RCC 7860 (cell line): Measurements from ENCODE around the gene NAALADL2.
A peak's percentile ranks its signal among the peaks of the same experiment; 100 is the strongest.
"Not testable (repeated sequence)": the region's sequence is repeated elsewhere in the genome, so short reads cannot be mapped to it uniquely, and the experiment has no call there.

Source experiments
- DNase-seq: peaks from one replicate; pipeline ENCODE4 v3.0.0-alpha.2; 2015; ENCODE audit warnings: low spot score
- FAIRE-seq: peaks from 2 replicates; lab custom pipeline; 2012; peaks lifted over from hg19 to GRCh38; lab: Jason Lieb, UNC

The NAALADL2 gene

DNA sequence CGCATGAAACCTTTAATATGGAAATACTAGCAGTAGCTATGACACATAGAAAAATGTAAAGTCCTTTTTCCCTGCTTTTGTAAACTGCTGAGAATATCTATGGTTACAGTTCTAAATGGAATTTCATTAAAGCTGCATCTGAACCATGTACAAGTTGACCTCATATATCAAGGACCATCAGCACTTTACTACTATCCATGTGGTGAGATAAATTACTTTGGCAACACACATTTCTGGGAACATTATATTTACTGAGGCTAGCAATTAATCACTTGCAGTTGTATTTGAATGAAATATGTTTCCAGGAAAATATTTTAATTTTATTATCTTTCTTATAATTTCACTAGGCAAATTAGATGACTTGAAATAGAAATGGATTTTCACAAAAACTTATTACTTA is 545.5 kb downstream of the NAALADL2 start:
- no peak for FAIRE-seq
- no peak for DNase-seq

DNA sequence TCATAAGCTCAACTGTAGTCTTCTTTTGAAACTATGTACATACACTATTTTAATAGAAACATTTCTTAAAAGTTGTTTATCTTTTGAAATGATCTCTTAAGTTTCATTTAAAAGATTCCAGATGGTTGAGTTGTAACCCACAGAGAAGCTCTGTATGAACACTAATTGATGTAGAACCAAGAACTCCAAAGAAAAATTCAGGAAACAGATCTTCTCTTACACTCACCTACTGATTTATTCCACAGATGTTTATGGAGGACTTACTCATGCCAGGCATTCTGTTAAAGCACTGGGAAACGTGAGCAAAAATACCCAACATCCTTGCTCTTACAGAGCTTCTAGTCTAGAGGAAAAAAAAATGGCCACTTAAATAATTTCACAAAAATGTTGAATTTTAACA is 551.1 kb downstream of the NAALADL2 start:
- FAIRE-seq (no peak), DNase-seq (no peak)

DNA sequence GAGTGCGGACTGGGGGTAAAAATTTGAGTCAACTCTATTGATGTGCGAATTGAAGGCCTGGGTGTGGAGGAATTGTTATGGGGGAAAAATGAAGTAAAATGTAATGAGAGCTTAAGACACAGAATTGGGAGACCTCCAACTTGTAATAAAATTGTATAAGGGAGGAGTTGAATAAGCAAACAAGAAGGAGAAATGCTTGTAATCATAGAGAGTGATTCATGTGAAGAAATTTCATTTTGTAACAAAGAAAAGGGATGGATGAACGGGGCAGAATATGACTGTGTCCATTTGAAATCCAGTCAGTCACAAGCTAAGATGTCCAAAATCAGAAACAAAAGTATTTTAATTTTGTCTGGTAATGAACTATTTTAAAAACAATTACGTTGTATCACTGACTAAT is 552.3 kb downstream of the NAALADL2 start:
- DNase-seq, result no peak
- FAIRE-seq, result no peak

- FAIRE-seq, result no peak
These were observed 552.8 kb downstream of the NAALADL2 start for GRCh38 chr3:175411946-175412345.

GRCh38 chr3:175413926-175414325 is 554.8 kb downstream of the NAALADL2 start:
- DNase-seq, result no peak
- FAIRE-seq, result no peak

More at GRCh38 chr3:175411946-175412345, 552.8 kb downstream of the NAALADL2 start:
- no peak for DNase-seq

DNA sequence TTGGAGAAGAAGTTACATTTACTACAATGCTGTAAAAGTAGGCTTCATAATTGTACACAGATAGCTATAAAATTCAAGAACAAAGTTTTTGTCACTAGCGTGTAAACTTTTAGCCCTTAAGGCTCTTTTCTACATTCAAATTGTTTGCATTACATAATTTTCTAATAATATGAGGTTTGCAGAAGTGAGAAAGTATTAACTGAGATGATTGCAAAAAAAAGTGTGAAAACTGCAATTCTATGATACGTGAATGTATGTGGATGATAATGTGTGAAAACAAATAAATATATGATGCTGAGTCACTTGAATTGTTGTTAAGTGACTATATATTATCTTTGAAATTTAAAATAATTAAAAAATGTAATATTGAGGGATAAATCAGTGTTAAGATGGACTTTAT is 557.5 kb downstream of the NAALADL2 start:
- DNase-seq (no peak), FAIRE-seq (no peak)

GRCh38 chr3:175417426-175417825 is 558.3 kb downstream of the NAALADL2 start:
- no peak for FAIRE-seq
- no peak for DNase-seq

DNA sequence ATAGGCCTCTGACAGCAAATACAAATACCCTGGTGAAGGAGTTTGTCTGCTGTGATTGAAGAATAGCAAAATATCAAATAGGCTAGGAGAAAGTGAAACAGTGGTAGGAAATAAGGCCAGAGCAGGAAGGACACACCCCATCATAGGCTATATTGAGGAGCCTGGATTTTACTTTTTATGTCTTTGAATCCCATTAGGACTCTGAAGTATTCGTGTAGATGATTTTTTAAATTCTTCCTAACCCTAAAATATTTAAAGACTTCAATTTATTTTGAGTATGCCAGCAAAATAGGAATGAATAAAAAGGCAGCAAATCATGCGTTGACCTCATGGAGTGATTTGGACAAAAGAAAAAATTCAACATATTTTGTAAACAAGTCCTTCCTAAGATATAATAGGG is 562.8 kb downstream of the NAALADL2 start:
- DNase-seq, result no peak
- FAIRE-seq, result no peak

- DNase-seq (no peak), FAIRE-seq (no peak)
These were observed 563.6 kb downstream of the NAALADL2 start for GRCh38 chr3:175422744-175423143.

DNA sequence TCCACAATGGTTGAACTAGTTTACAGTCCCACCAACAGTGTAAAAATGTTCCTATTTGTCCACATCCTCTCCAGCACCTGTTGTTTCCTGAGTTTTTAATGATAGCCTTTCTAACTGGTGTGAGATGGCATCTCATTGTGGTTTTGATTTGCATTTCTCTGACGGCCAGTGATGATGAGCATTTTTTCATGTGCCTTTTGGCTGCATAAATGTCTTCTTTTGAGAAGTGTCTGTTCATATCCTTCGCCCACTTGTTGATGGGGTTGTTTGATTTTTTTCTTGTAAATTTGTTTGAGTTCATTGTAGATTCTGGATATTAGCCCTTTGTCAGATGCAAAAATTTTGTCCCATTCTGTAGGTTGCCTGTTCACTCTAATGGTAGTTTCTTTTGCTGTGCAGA is 564.7 kb downstream of the NAALADL2 start:
- not testable (repeated sequence) for DNase-seq, FAIRE-seq

GRCh38 chr3:175426805-175427204 is 567.7 kb downstream of the NAALADL2 start:
- DNase-seq (peak; percentile 17), FAIRE-seq (no peak)

DNA sequence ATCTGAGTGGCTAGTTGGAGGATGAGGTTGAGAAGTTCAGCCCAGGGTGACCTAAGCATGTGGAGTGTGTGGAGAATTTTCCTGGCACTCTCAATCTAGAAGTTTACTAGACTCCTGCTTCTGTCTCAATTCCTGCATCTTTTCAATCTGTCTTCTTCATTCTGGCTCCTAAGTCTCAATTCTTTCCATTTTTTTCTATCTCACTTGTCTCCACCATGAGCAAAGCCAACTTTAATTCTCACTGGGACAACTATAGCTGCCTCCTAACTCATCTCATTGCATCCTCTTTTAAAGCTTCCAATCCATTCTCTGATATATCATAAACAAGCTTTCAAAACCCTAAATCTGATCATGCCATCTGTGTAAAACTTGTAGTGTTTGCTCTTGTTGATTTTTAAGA is 569.3 kb downstream of the NAALADL2 start:
- FAIRE-seq (no peak), DNase-seq (no peak)

DNA sequence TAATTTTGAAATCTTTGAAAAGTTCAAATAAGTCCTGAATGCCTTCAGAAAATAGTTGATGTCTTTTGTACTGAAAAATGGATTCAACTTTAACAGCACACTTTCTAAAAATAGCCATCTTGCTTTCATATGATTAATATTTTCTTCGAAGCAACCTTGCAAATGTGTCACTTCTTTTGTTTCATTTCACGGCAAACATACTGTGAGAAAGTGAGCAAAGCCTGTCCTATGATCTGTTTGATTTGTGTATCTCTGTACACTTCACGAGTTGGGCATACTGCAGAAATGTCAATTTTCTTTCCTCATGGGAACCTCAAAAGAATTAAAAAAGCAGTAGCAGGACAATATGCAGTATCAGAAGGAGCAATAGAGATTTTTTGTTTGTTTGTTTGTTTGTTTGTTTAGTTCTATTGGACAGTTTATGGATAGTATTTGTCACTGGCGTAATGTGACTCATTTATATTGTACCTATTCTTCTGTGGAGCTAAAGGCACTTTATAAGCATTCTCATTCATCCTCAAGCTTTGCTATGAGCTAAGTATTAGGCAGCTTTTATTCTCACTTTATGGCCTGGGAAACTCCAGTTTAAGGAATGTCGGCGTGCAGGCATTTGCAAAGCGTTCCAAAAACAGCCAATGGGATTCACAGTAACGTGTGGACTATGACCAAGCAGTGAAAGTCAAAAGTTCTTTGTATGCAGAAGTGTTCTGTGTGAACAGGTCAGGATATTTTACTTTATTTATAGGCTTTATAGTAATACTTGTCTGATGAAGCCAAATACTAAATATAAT is 572.0 kb downstream of the NAALADL2 start:
- FAIRE-seq (no peak), DNase-seq (no peak)

DNA sequence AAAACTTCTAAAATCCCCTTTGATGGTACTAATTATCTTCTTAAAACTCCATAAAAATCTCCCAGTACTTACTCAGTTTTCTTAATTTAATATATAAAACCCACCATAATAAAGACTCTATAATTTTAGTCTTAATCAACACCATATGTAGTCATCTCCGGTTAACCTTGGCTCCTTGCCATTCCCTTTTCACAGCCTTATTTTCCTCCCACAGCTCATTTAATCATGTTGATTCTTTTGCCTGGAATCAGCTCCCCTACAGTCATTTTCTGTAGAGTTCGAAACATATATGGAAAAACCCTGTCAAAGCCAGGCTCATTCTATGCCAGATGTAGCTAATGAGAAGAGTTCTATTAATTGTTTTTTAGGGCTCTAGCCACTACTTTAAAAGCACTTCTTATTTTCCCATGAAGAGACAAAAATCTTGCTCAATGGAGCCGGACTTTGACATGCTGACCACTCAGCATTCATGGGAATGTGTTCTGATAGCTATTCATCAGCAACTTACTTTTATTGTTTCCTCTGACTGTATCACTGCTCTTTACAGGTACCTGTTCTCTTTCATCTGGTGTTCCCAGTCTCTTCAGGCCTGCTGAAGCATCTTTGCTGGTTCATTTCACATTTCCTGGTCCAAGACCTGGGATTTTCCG is 573.4 kb downstream of the NAALADL2 start:
- no peak for FAIRE-seq

DNA sequence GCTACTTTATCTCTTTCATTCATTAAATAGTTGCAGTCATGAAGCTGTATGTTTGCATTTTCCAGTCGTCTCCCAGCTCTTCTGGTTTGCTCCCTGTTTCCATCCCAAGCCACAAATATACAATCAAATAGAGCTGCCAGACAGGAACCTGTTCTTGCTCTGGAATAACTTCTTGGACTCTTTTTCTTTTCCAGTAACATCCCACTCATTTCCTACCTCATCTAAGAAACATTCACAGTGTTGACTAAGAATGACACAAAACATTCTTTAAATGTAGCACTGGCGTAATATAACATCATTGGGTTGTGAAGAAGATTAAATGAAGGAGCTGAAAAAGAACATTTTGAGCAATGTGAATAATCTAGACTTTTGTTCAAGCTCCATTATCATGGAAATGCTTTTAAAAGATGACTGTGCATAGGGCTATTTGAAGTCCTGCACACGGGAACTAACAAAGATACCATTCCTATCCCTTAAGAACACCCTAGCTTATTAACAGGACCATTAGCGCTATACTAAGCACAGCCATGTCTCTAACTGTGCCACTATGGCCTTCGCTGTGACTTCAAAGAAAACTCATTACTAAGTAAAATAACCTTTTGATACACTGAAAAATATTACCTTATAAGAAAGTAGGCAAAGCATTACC is 574.0 kb downstream of the NAALADL2 start:
- FAIRE-seq (no peak), DNase-seq (no peak)

More for the DNA sequence above, 573.4 kb downstream of the NAALADL2 start:
- DNase-seq, result no peak

GRCh38 chr3:175434561-175434960 is 575.4 kb downstream of the NAALADL2 start:
- FAIRE-seq (no peak), DNase-seq (no peak)

DNA sequence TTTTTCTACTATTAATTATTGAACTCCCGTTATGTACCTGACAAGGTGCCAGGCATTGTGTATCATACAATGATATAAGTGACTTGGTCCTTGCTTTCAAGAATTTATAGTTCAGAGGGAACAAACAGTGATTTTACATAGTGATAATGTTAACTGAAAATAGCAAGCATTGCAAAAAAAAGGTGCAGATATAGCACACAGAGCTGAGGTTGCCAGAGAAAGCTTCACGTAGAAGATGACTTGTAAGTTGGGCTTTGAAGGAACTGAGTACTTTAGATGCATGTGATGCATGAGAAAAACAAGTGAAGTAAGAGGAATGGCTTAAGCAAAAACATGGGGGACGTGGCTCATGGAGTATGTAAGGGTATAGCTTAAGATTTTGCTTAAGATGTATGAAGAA is 584.5 kb downstream of the NAALADL2 start:
- DNase-seq, result no peak
- no peak for FAIRE-seq

GRCh38 chr3:175445741-175446140 is 586.6 kb downstream of the NAALADL2 start:
- no peak for FAIRE-seq
- DNase-seq, result no peak

GRCh38 chr3:175447521-175447920 is 588.4 kb downstream of the NAALADL2 start:
- DNase-seq, result no peak
- FAIRE-seq, result no peak

DNA sequence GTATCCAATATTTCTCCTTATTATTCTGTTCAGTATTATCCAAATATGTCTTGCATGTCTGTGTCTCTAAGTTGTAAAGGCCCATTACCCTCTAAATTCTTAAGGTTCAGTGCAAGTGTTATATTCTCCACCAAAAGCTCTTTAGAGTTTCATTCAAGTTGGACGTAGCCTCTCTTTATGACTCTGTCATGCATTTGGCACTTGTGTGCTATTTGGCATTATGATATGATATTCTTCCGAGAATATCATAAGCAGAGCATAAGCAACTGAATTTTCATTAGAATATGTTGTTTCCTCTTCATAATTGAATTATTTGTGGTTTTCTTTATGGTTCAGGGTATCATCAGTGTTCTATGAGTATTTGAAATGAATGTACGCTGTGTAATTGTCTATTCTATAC is 594.2 kb downstream of the NAALADL2 start:
- DNase-seq (no peak), FAIRE-seq (no peak)

DNA sequence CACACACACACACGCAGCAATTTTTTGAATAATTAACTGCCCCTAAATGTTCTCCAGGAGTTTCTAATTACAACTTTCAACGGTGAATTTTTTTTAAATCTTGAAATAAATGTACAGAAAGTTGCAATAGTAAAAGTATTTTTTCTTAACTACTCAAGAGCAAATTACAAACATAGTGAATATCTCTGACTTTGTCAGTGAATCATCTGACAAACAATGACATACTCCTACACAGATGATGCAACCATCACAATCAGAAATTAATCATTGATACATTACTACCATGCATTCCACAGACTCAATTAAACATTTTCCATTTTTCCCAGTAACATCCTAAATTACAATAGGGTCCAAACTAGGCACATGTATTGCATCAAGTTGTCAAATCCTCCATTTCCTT is 597.3 kb downstream of the NAALADL2 start:
- FAIRE-seq (peak; percentile 55), DNase-seq (peak; percentile 23)

GRCh38 chr3:175457301-175457700 is 598.2 kb downstream of the NAALADL2 start:
- no peak for DNase-seq
- FAIRE-seq, result no peak
